ENCODE data around the gene TSPEAR. TPM values are rescaled to one million over a fixed set of nuclear protein-coding genes. Genes with fewer than 3 reads are reported as not detected.

The TSPEAR gene
- total and polyA plus RNA-seq, 2 of the 13 experiments (the other 11 are each of a cell fraction or from before 2014, with no cell fraction given), result 0.07 to 0.32 TPM

- no peak for TF ChIP-seq ZHX2 (IDR thresholded peaks at IDR 0.05; ENCODE audit: low read depth)
- TF ChIP-seq ZHX2 (CRISPR knock-in tag; IDR thresholded peaks at IDR 0.05; ENCODE audit: borderline replicate concordance), result no peak
- peak; percentile 9; the same call in 1 of the 2 replicates for TF ChIP-seq CTCF (CRISPR knock-in tag; IDR thresholded peaks at IDR 0.05)
- no peak for TF ChIP-seq TRIM22 (IDR thresholded peaks at IDR 0.05)
- no peak for TF ChIP-seq STAT6 (CRISPR knock-in tag; IDR thresholded peaks at IDR 0.05; ENCODE audit: borderline replicate concordance)
- TF ChIP-seq PRDM15 (CRISPR knock-in tag; IDR thresholded peaks at IDR 0.05), result no peak
- TF ChIP-seq SNRNP70 (IDR thresholded peaks at IDR 0.05; ENCODE audit: low read depth, low read length), result no peak
- no peak for TF ChIP-seq EHMT2 (IDR thresholded peaks at IDR 0.05; ENCODE audit: borderline replicate concordance, low read depth, low read length)
- TF ChIP-seq ZNF253 (CRISPR knock-in tag; IDR thresholded peaks at IDR 0.05; ENCODE audit: borderline replicate concordance), result no peak
Measured at GRCh38 chr21:44498280-44499210, 212.8 kb downstream of the TSPEAR start (continued).
